IPS-NIHi7 (cell line): Measurements from ENCODE around the gene UGT1A3.
"Not testable (repeated sequence)": the region's sequence is repeated elsewhere in the genome, so short reads cannot be mapped to it uniquely, and the experiment has no call there.

Experiments
- DNase-seq: peaks from one replicate; pipeline ENCODE4 v3.0.0; 2012; ENCODE audit warnings: mixed read lengths; ENCODE audit errors: extremely low spot score

Gene UGT1A3

GRCh38 chr2:233707940-233708644, 20.8 kb upstream of the UGT1A3 start:
- DNase-seq = no peak

- DNase-seq = no peak
Measured at GRCh38 chr2:233708942-233709341, 19.9 kb upstream of the UGT1A3 start.

GRCh38 chr2:233711312-233712008, 17.4 kb upstream of the UGT1A3 start:
- DNase-seq = peak; percentile 82

GRCh38 chr2:233712611-233713261, 16.1 kb upstream of the UGT1A3 start, which contains the start of gene UGT1A5:
Gene UGT1A5, plus strand, starts transcription at chr2:233712907. Its CDS starts 85 bp downstream, at chr2:233712992.
- DNase-seq = no peak

GRCh38 chr2:233713262-233713615, 15.6 kb upstream of the UGT1A3 start:
- DNase-seq = no peak

- no peak for DNase-seq
Measured at GRCh38 chr2:233714121-233714520, 14.7 kb upstream of the UGT1A3 start.

GRCh38 chr2:233718552-233718951, 10.3 kb upstream of the UGT1A3 start, which contains the start of gene UGT1A4:
Gene UGT1A4, plus strand, starts transcription at chr2:233718736. Its CDS starts 85 bp downstream, at chr2:233718821.
- DNase-seq = no peak

- not testable (repeated sequence) for DNase-seq
Measured at GRCh38 chr2:233736868-233737653, 8.2 kb downstream of the UGT1A3 start.

GRCh38 chr2:233740870-233741269, 12.0 kb downstream of the UGT1A3 start:
- no peak for DNase-seq

- DNase-seq = no peak
Measured at GRCh38 chr2:233743464-233744259, 14.8 kb downstream of the UGT1A3 start.

- no peak for DNase-seq
Measured at GRCh38 chr2:233745073-233745755, 16.4 kb downstream of the UGT1A3 start.

GRCh38 chr2:233745838-233746237, 17.0 kb downstream of the UGT1A3 start:
- DNase-seq = not testable (repeated sequence)

GRCh38 chr2:233746475-233747282, 17.8 kb downstream of the UGT1A3 start:
- DNase-seq = no peak

GRCh38 chr2:233747283-233747544, 18.4 kb downstream of the UGT1A3 start:
- DNase-seq = no peak

- DNase-seq = not testable (repeated sequence)
Measured at GRCh38 chr2:233750689-233751088, 21.8 kb downstream of the UGT1A3 start.

- not testable (repeated sequence) for DNase-seq
Measured at GRCh38 chr2:233751212-233752009, 22.6 kb downstream of the UGT1A3 start.

GRCh38 chr2:233754872-233755611, 26.2 kb downstream of the UGT1A3 start:
- no peak for DNase-seq

- no peak for DNase-seq
Measured at GRCh38 chr2:233756429-233757081, 27.7 kb downstream of the UGT1A3 start.
